HCT116 (cell line): ENCODE measurements around the gene KRTAP5-3.

Experiments used
- CEBPB ChIP-seq: IDR thresholded peaks from 2 replicates; pipeline ENCODE4 v1.6.1; 2012; ENCODE audit warnings: low read depth
- CTCF ChIP-seq, 3 experiments: fragments of 200-600 bp in 1 of 3; sonication (generic) in 1 of 3; IDR thresholded peaks in 2 of 3; conservative IDR thresholded peaks in 1 of 3; 2 replicates each; pipeline ENCODE4 v1.5.1; 2012 to 2017; ENCODE audit warnings: low read depth in 2 of 3, low read length in 2 of 3, antibody characterized with exemption in 1 of 3, borderline replicate concordance in 1 of 3, control low read depth in 1 of 3, mild to moderate bottlenecking in 1 of 3, mixed read lengths in 1 of 3, mixed run types in 1 of 3, moderate library complexity in 1 of 3; ENCODE audit not compliant: insufficient read depth in 1 of 3
- EZH2 ChIP-seq: fragments of 200-600 bp; sonication (generic); IDR thresholded peaks from 2 replicates; pipeline ENCODE4 v1.6.1; 2017; ENCODE audit warnings: antibody characterized with exemption, mixed run types
- EZH2phosphoT487 ChIP-seq: fragments of 200-600 bp; IDR thresholded peaks from 2 replicates; pipeline ENCODE4 v1.6.1; 2018; ENCODE audit warnings: antibody characterized with exemption, borderline replicate concordance
- POLR2A ChIP-seq: IDR thresholded peaks from 2 replicates; pipeline ENCODE4 v1.7.0; 2011; ENCODE audit warnings: borderline replicate concordance; ENCODE audit not compliant: insufficient read depth, insufficient read length; ENCODE audit errors: extremely low read depth
- POLR2AphosphoS5 ChIP-seq: IDR thresholded peaks from 2 replicates; pipeline ENCODE4 v1.6.1; 2011; ENCODE audit warnings: mild to moderate bottlenecking, low read depth, low read length, moderate library complexity
- RAD21 ChIP-seq: IDR thresholded peaks from 2 replicates; pipeline ENCODE4 v1.6.1; 2012; ENCODE audit warnings: low read depth, mild to moderate bottlenecking
- SIN3A ChIP-seq: IDR thresholded peaks from 2 replicates; pipeline ENCODE4 v1.6.1; 2012; ENCODE audit warnings: low read depth
- SP1 ChIP-seq: IDR thresholded peaks from 2 replicates; pipeline ENCODE4 v1.6.1; 2012; ENCODE audit warnings: low read depth
- SRF ChIP-seq: IDR thresholded peaks from 2 replicates; pipeline ENCODE4 v1.6.1; 2012; ENCODE audit warnings: low read depth
- TCF7L2 ChIP-seq: IDR thresholded peaks from 2 replicates; pipeline ENCODE4 v1.7.0; 2011; ENCODE audit warnings: borderline replicate concordance, inconsistent platforms; ENCODE audit not compliant: insufficient read depth, insufficient read length; ENCODE audit errors: extremely low read depth
- ZNF274 ChIP-seq: fragments of 200-500 bp; sonication (Bioruptor generic); IDR thresholded peaks from 2 replicates; pipeline ENCODE4 v1.6.1; 2014; ENCODE audit warnings: mild to moderate bottlenecking, low read depth, low read length, inconsistent platforms

DNA sequence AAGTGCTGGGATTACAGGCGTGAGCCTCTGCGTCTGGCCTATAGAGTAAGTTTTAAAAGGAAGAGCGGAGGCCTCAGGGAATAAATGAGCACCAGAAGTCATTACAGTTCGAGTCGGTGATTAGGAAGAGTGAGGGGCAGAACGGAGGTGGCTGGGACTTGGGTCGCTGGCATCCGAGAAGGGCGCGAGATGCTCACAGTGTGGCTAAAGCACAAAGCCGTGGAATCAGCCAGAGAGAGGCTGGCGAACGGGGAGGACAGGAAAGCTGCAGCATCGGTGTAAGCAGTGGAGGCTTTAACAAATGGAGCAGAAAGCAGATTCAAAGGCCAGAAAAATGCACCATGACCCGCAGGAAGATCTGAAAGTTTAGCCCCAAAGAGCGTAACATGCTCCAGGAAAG, 16.4 kb upstream of the KRTAP5-3 start:
- TF ChIP-seq CTCF (IDR thresholded peaks at IDR 0.05 in 2 of 3, conservative IDR thresholded peaks at IDR 0.05 in 1 of 3; ENCODE audit: borderline replicate concordance in 1 of 3, insufficient read depth in 1 of 3, low read depth in 2 of 3, low read length in 2 of 3), result no peak
- TF ChIP-seq TCF7L2, result no peak
- TF ChIP-seq RAD21, result no peak
- no peak for TF ChIP-seq EZH2
- no peak for TF ChIP-seq SP1
- TF ChIP-seq CEBPB, result no peak
- no peak for TF ChIP-seq POLR2AphosphoS5
- TF ChIP-seq POLR2A, result no peak
- no peak for TF ChIP-seq SRF
- TF ChIP-seq ZNF274, result no peak
- TF ChIP-seq EZH2phosphoT487, result no peak
- no peak for TF ChIP-seq SIN3A
